Measurements from ENCODE around the gene CMTR1.

DNA sequence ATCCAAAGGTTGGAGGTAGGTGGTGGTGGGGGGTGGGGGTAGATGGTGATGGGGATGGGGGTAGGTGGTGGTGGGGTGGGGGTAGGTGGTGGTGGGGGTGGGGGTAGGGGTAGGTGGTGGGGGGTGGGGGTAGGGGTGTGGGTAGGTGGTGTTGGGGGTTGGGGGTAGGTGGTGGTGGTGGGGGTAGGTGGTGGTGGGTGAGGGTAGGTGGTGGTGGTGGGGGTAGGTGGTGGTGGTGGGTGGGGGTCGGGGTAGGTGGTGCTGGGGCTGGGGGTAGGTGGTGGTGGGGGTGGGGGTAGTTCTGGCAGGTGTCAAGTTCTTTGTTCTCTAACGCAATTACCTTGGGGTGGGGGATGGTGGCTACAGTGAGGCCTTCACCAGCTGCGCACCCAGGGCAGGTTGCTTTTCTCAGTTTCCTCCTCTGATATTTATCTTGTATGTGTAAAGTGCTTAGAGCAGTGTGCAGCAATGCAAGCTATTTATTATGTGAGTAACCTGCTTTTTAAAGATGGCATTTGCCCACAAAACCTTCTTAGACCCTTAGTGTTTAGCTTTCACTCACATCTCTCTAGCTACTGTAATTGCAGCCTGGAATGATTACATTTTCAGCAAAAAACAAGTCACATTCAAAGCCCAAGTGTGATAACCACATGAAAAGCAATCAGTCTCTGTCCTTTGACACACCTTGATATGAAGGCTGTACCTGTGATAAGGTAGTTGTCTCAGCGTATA, 74.8 kb downstream of the CMTR1 start:
- TF ChIP-seq, protein P1, sequence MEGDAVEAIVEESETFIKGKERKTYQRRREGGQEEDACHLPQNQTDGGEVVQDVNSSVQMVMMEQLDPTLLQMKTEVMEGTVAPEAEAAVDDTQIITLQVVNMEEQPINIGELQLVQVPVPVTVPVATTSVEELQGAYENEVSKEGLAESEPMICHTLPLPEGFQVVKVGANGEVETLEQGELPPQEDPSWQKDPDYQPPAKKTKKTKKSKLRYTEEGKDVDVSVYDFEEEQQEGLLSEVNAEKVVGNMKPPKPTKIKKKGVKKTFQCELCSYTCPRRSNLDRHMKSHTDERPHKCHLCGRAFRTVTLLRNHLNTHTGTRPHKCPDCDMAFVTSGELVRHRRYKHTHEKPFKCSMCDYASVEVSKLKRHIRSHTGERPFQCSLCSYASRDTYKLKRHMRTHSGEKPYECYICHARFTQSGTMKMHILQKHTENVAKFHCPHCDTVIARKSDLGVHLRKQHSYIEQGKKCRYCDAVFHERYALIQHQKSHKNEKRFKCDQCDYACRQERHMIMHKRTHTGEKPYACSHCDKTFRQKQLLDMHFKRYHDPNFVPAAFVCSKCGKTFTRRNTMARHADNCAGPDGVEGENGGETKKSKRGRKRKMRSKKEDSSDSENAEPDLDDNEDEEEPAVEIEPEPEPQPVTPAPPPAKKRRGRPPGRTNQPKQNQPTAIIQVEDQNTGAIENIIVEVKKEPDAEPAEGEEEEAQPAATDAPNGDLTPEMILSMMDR (IDR thresholded peaks at IDR 0.05): no peak
- TF ChIP-seq POLR2A (IDR thresholded peaks at IDR 0.05): no peak

Data from tibial nerve (tissue), 3 donors.